HG03196 (cell line): ENCODE data around the gene MINDY3.

Source experiments
- ATAC-seq: cut with Tn5 transposase; IDR thresholded peaks from one replicate; pipeline ENCODE4 v1.9.1; 2021; ENCODE audit not compliant: unreplicated experiment

Gene MINDY3

GRCh38 chr10:15808204-15808797 lies 52.0 kb downstream of the MINDY3 start:
- ATAC-seq, result no peak

- no peak for ATAC-seq
Observed at GRCh38 chr10:15805395-15806058, 54.8 kb downstream of the MINDY3 start.

- no peak for ATAC-seq
Observed at GRCh38 chr10:15804109-15804508, 56.2 kb downstream of the MINDY3 start.

GRCh38 chr10:15802375-15802949 lies 57.8 kb downstream of the MINDY3 start:
- ATAC-seq, result no peak

- no peak for ATAC-seq
Observed at GRCh38 chr10:15801641-15802040, 58.7 kb downstream of the MINDY3 start.

- no peak for ATAC-seq
Observed at GRCh38 chr10:15801147-15801546, 59.2 kb downstream of the MINDY3 start.

GRCh38 chr10:15797346-15797745 lies 63.0 kb downstream of the MINDY3 start:
- no peak for ATAC-seq

GRCh38 chr10:15796762-15797161 lies 63.5 kb downstream of the MINDY3 start:
- ATAC-seq, result no peak

- ATAC-seq, result no peak
Observed at GRCh38 chr10:15796098-15796759, 64.1 kb downstream of the MINDY3 start.

GRCh38 chr10:15795036-15795792 lies 65.1 kb downstream of the MINDY3 start:
- no peak for ATAC-seq

- ATAC-seq, result no peak
Observed at GRCh38 chr10:15794569-15794968, 65.7 kb downstream of the MINDY3 start.

- no peak for ATAC-seq
Observed at GRCh38 chr10:15793664-15794063, 66.6 kb downstream of the MINDY3 start.

- ATAC-seq, result no peak
Observed at GRCh38 chr10:15792777-15793176, 67.5 kb downstream of the MINDY3 start.

GRCh38 chr10:15791816-15792524 lies 68.3 kb downstream of the MINDY3 start:
- no peak for ATAC-seq

- ATAC-seq, result no peak
Observed at GRCh38 chr10:15789793-15790525, 70.3 kb downstream of the MINDY3 start.

- no peak for ATAC-seq
Observed at GRCh38 chr10:15787426-15787825, 72.9 kb downstream of the MINDY3 start.

- no peak for ATAC-seq
Observed at GRCh38 chr10:15784662-15785300, 75.5 kb downstream of the MINDY3 start.

GRCh38 chr10:15783941-15784636 lies 76.2 kb downstream of the MINDY3 start:
- no peak for ATAC-seq

- ATAC-seq, result no peak
Observed at GRCh38 chr10:15782851-15783250, 77.5 kb downstream of the MINDY3 start.
